NCI-H460 (cell line): ENCODE results near the gene DDX24. TPM values are rescaled to one million over a fixed set of nuclear protein-coding genes. Genes with fewer than 3 reads are reported as not detected.
A peak's percentile ranks its signal among the peaks of the same experiment; 100 is the strongest.

Experiments used
- DNase-seq: peaks from one replicate; pipeline ENCODE4 v3.0.0-alpha.2; 2016; ENCODE audit warnings: low read depth; ENCODE audit errors: extremely low read depth
- total RNA-seq: library from RNA; depleted of rRNA; stranded (reverse); fragments of >200 nt; shearing (Covaris generic); gene quantifications from 2 replicates; pipeline ENCODE4 v1.2.3, GENCODE V29; 2014

DDX24 gene
- total RNA-seq, 1 experiment from 2014 or later = 101 TPM

- DNase-seq = no peak
These were observed 31.4 kb downstream of the DDX24 start for GRCh38 chr14:94049625-94050023.

- DNase-seq = no peak
These were observed 32.0 kb downstream of the DDX24 start for GRCh38 chr14:94048691-94049624.

GRCh38 chr14:94047581-94047980 lies 33.4 kb downstream of the DDX24 start:
- no peak for DNase-seq

GRCh38 chr14:94046696-94047250 lies 34.2 kb downstream of the DDX24 start:
- DNase-seq = no peak

- no peak for DNase-seq
These were observed 35.2 kb downstream of the DDX24 start for GRCh38 chr14:94045563-94046345.

- no peak for DNase-seq
These were observed 35.9 kb downstream of the DDX24 start for GRCh38 chr14:94045101-94045500.

GRCh38 chr14:94044476-94045091 lies 36.4 kb downstream of the DDX24 start:
- no peak for DNase-seq

GRCh38 chr14:94043756-94044475 lies 37.1 kb downstream of the DDX24 start:
- no peak for DNase-seq

GRCh38 chr14:94043111-94043755 lies 37.8 kb downstream of the DDX24 start:
- DNase-seq = no peak

- no peak for DNase-seq
These were observed 38.4 kb downstream of the DDX24 start for GRCh38 chr14:94042433-94043091.

- no peak for DNase-seq
These were observed 39.3 kb downstream of the DDX24 start for GRCh38 chr14:94041551-94042346.

- no peak for DNase-seq
These were observed 40.2 kb downstream of the DDX24 start for GRCh38 chr14:94040796-94041195.

GRCh38 chr14:94040247-94040646 lies 40.8 kb downstream of the DDX24 start:
- DNase-seq = no peak

GRCh38 chr14:94038921-94039629 lies 41.9 kb downstream of the DDX24 start:
- DNase-seq = no peak

- DNase-seq = no peak
These were observed 42.5 kb downstream of the DDX24 start for GRCh38 chr14:94038510-94038909.

- DNase-seq = no peak
These were observed 43.0 kb downstream of the DDX24 start for GRCh38 chr14:94037954-94038353.

- DNase-seq = peak; percentile 66
These were observed 44.5 kb downstream of the DDX24 start for GRCh38 chr14:94036313-94037167.
